GM23248 (cell line): ENCODE data around the gene STMN1. TPM values are rescaled to one million over a fixed set of nuclear protein-coding genes. Genes with fewer than 3 reads are reported as not detected.

ENCODE experiments used
- DNase-seq: peaks from one replicate; pipeline ENCODE4 v3.0.0-alpha.2; 2015
- H2AFZ ChIP-seq: fragments of 200-600 bp; sonication (generic); 2 replicates; pipeline ENCODE4 v1.6.1; 2016; ENCODE audit warnings: antibody characterized with exemption
- H3F3A ChIP-seq: fragments of 200-600 bp; sonication (generic); 2 replicates; pipeline ENCODE4 v1.6.1; 2016; ENCODE audit warnings: mild to moderate bottlenecking, antibody characterized with exemption, mixed run types; ENCODE audit not compliant: insufficient read depth
- H3K27ac ChIP-seq: fragments of 200-600 bp; sonication (generic); 2 replicates; pipeline ENCODE4 v1.5.1; 2016; ENCODE audit warnings: mild to moderate bottlenecking
- H3K27me3 ChIP-seq: fragments of 200-600 bp; sonication (generic); replicated peaks from 2 replicates; pipeline ENCODE4 v1.6.1; 2016; ENCODE audit warnings: mild to moderate bottlenecking; ENCODE audit not compliant: insufficient read depth
- H3K36me3 ChIP-seq: fragments of 200-600 bp; sonication (generic); 2 replicates; pipeline ENCODE4 v1.6.1; 2016; ENCODE audit warnings: low read depth, mild to moderate bottlenecking
- H3K4me1 ChIP-seq: fragments of 200-600 bp; sonication (generic); 2 replicates; pipeline ENCODE4 v1.6.1; 2016; ENCODE audit warnings: mild to moderate bottlenecking; ENCODE audit not compliant: insufficient read depth
- H3K4me2 ChIP-seq: fragments of 200-600 bp; sonication (generic); one replicate; pipeline ENCODE4 v1.6.1; 2016; ENCODE audit warnings: mild to moderate bottlenecking; ENCODE audit not compliant: unreplicated experiment
- H3K4me3 ChIP-seq: fragments of 200-600 bp; sonication (generic); 2 replicates; pipeline ENCODE4 v1.5.1; 2016; ENCODE audit warnings: mild to moderate bottlenecking
- H3K79me2 ChIP-seq: fragments of 200-600 bp; sonication (generic); 2 replicates; pipeline ENCODE4 v1.6.1; 2016; ENCODE audit warnings: mild to moderate bottlenecking; ENCODE audit not compliant: insufficient read depth
- H3K9ac ChIP-seq: fragments of 200-600 bp; sonication (generic); 2 replicates; pipeline ENCODE4 v1.6.1; 2016; ENCODE audit warnings: mild to moderate bottlenecking
- H3K9me2 ChIP-seq: fragments of 200-600 bp; sonication (generic); 2 replicates; pipeline ENCODE4 v1.6.1; 2016; ENCODE audit warnings: mixed run types, mild to moderate bottlenecking, moderate library complexity; ENCODE audit not compliant: insufficient read depth
- H3K9me3 ChIP-seq: fragments of 200-600 bp; sonication (generic); one replicate; pipeline ENCODE4 v1.6.1; 2017; ENCODE audit warnings: low read depth
- H4K20me1 ChIP-seq: fragments of 200-600 bp; sonication (generic); 2 replicates; pipeline ENCODE4 v1.6.0; 2016; ENCODE audit not compliant: insufficient read depth
- EZH2 ChIP-seq: fragments of 200-600 bp; sonication (generic); IDR thresholded peaks from 2 replicates; pipeline ENCODE4 v1.6.1; 2018; ENCODE audit warnings: antibody characterized with exemption, mild to moderate bottlenecking; ENCODE audit not compliant: insufficient read depth, poor library complexity, severe bottlenecking
- EZH2phosphoT487 ChIP-seq: fragments of 200-600 bp; sonication (generic); IDR thresholded peaks from 2 replicates; pipeline ENCODE4 v1.6.1; 2018; ENCODE audit warnings: antibody characterized with exemption, moderate library complexity, mild to moderate bottlenecking, low read depth; ENCODE audit not compliant: insufficient read depth
- WGBS, 2 experiments: methylation state at CpG; one replicate each; pipeline ENCODE4 v1.1.6; 2015 to 2017; ENCODE audit warnings: low lambda C conversion rate in 2 of 2, low coverage in 1 of 2; ENCODE audit errors: missing lambda C conversion rate in 2 of 2; 5-methylcytosine and 5-hydroxymethylcytosine counted together
- in situ Hi-C: fragments of 300-500 bp; cut with MboI; formaldehyde crosslinking; loops from 2 replicates; pipeline ENCODE4 v1.15.0; 2020
- polyA plus RNA-seq: library from polyadenylated mRNA; unstranded; fragments of >200 nt; fragmentation: Nextera tagmentation; extraction: Ambion mirVana; gene quantifications from 2 replicates; pipeline ENCODE4 v1.2.1, GENCODE V29; 2016
- total RNA-seq: library from RNA; depleted of rRNA; stranded (reverse); fragments of >200 nt; shearing (Covaris generic); gene quantifications from 2 replicates; pipeline ENCODE4 v1.2.3, GENCODE V29; 2014

STMN1 gene
- total and polyA plus RNA-seq, 2 experiments from 2014 or later, result 45.2 to 301 TPM

- Histone ChIP-seq H3K79me2 (no peaks in the 10 kb centered on the region), H3K4me2 (no peak overlapping the region), H2AFZ (no peak overlapping the region), H3F3A (no peaks in the 10 kb centered on the region), H4K20me1 (no peaks in the 10 kb centered on the region), H3K9me3 (no peaks in the 10 kb centered on the region), H3K9me2 (no peaks in the 10 kb centered on the region), H3K27ac (no peak overlapping the region), H3K4me1 (no peaks in the 10 kb centered on the region), H3K27me3 (0 out of 2 replicates have a peak, but pooled peaks cover 3% of the 10 kb centered on the region), H3K36me3 (no peaks in the 10 kb centered on the region), H3K9ac (no peak overlapping the region), H3K4me3 (no peak overlapping the region)
- in situ Hi-C loops, result no loop called here
- TF ChIP-seq EZH2, result no peak
- TF ChIP-seq EZH2phosphoT487, result no peak
- WGBS, 2 experiments, result 65 to 75% methylated on average over 7 of the region's 7 CpGs
- DNase-seq, result no peak
Measured at GRCh38 chr1:25929016-25929415, 22.8 kb upstream of the STMN1 start.

DNA sequence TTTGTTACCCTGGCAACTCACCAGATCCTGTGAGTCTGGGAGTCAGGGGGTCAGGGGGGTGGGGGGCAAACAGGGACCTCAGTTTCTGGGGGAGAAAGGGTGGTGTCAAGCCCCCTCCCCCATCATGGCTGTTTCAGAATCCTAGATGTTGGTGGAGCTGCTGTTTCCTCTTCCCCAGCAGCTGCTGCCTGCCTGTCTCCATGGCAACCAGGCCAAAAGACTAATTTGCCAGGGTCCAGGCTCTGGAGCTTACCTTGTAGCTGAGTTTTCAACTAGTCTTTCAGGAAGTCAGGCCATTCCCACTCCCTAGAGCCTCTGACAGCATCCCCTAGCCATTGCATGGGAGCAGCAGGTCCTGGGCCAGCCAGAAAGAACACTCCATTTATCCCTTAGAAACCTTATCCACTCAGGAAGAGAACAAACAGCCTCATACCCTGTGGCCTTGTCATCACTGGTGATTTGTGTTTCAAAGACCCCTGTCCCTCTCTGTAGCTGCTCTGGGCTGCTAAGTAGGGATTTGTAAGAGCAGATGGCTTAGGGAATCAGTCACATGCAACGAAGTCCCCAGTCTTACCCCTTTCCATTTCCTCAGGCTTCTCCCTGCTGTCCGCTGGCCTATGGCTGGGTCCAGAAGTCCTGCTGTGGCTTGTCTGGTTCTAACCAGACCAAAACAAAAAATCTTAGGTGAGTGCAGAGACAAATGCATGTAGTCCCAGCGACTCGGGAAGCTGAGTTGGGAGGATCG lies 21.5 kb upstream of the STMN1 start:
- H3K9me3 ChIP-seq, result no peaks in the 10 kb centered on the region
- no peaks in the 10 kb centered on the region for H3K79me2 ChIP-seq
- DNase-seq, result no peak
- H3K4me1 ChIP-seq, result no peaks in the 10 kb centered on the region
- H3F3A ChIP-seq, result peaks cover 8% of the 10 kb centered on the region; the same call in 1 of the 2 replicates
- H3K9me2 ChIP-seq, result no peaks in the 10 kb centered on the region
- in situ Hi-C loops, result no loop called here
- no peak for TF ChIP-seq EZH2
- H3K4me2 ChIP-seq, result no peak overlapping the region
- WGBS, 2 experiments, result 87 to 89% methylated on average over 5 of the region's 5 CpGs
- H3K4me3 ChIP-seq, result no peak overlapping the region
- H3K27me3 ChIP-seq, result 0 out of 2 replicates have a peak, but pooled peaks cover 3% of the 10 kb centered on the region
- no peaks in the 10 kb centered on the region for H4K20me1 ChIP-seq
- H3K27ac ChIP-seq, result no peak overlapping the region
- H3K36me3 ChIP-seq, result no peaks in the 10 kb centered on the region
- no peak overlapping the region for H3K9ac ChIP-seq
- no peak overlapping the region for H2AFZ ChIP-seq

GRCh38 chr1:25926731-25927496 lies 20.7 kb upstream of the STMN1 start:
- Histone ChIP-seq H3K9me2 (no peaks in the 10 kb centered on the region), H3K4me2 (no peak overlapping the region), H3K9me3 (no peaks in the 10 kb centered on the region), H3K79me2 (no peaks in the 10 kb centered on the region), H3K4me1 (no peaks in the 10 kb centered on the region), H3K4me3 (no peak overlapping the region), H3F3A (peaks cover 12% of the 10 kb centered on the region; the same call in 1 of the 2 replicates), H2AFZ (no peak overlapping the region), H3K9ac (no peak overlapping the region), H3K36me3 (no peaks in the 10 kb centered on the region), H4K20me1 (no peaks in the 10 kb centered on the region), H3K27ac (no peak overlapping the region), H3K27me3 (0 out of 2 replicates have a peak, but pooled peaks cover 3% of the 10 kb centered on the region)
- WGBS, 2 experiments, result 64 to 68% methylated on average over 13 of the region's 13 CpGs
- no peak for DNase-seq
- in situ Hi-C loops, result no loop called here
- no peak for TF ChIP-seq EZH2phosphoT487
- no peak for TF ChIP-seq EZH2

DNA sequence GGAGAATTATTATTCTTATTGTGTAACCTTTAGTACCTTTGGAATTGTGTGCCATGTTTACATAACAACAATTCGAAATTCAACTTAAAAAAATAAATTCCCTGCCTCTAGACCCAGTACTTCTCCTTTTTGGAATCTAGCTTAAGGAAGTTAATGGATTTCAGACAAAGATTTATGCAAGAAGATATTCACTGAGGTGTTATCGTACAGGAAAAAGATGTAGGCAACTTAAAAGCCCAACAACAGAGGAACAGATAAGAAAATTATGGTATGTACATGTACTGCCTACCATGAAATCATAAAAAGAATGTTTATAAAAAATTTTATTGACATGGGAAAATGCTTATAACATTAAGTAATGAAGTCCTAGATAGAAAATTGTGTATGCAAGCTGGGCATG lies 18.2 kb upstream of the STMN1 start:
- no peaks in the 10 kb centered on the region for H3K9me2 ChIP-seq
- no peaks in the 10 kb centered on the region for H3K27me3 ChIP-seq
- H3K4me2 ChIP-seq, result no peak overlapping the region
- no peaks in the 10 kb centered on the region for H3K79me2 ChIP-seq
- H3K36me3 ChIP-seq, result no peaks in the 10 kb centered on the region
- no peaks in the 10 kb centered on the region for H4K20me1 ChIP-seq
- WGBS, 2 experiments, result 88 to 92% methylated on average over 2 of the region's 2 CpGs
- in situ Hi-C loops, result no loop called here
- H2AFZ ChIP-seq, result no peak overlapping the region
- DNase-seq, result no peak
- no peaks in the 10 kb centered on the region for H3K4me1 ChIP-seq
- H3K4me3 ChIP-seq, result no peak overlapping the region
- H3K9ac ChIP-seq, result no peak overlapping the region
- H3F3A ChIP-seq, result peaks cover 16% of the 10 kb centered on the region; the same call in 1 of the 2 replicates
- TF ChIP-seq EZH2, result no peak
- TF ChIP-seq EZH2phosphoT487, result no peak
- H3K27ac ChIP-seq, result no peak overlapping the region
- H3K9me3 ChIP-seq, result no peaks in the 10 kb centered on the region
